Cardiac fibroblast (primary cell): Measurements from ENCODE around the gene H1-8.
"Not testable (repeated sequence)": the region's sequence is repeated elsewhere in the genome, so short reads cannot be mapped to it uniquely, and the experiment has no call there.

Experiments
- DNase-seq, 2 donors: peaks; one replicate each; pipeline versions ENCODE4 v3.0.0 to v3.0.0-alpha.2; 2010; ENCODE audit warnings: low read depth in 2 of 2
- H3K4me3 ChIP-seq, 2 donors: replicated peaks in 1 of 2; 1 replicate in 1 of 2; 2 replicates in 1 of 2; pipeline ENCODE4 v1.5.1; 2011; ENCODE audit warnings: low read depth in 2 of 2, low read length in 2 of 2, mild to moderate bottlenecking in 2 of 2, moderate library complexity in 1 of 2
- TF ChIP-seq, protein P1 (sequence below): IDR thresholded peaks from one replicate; pipeline ENCODE4 v1.5.1; 2011; ENCODE audit warnings: low read depth, mild to moderate bottlenecking, low read length, inconsistent platforms

The H1-8 gene

DNA sequence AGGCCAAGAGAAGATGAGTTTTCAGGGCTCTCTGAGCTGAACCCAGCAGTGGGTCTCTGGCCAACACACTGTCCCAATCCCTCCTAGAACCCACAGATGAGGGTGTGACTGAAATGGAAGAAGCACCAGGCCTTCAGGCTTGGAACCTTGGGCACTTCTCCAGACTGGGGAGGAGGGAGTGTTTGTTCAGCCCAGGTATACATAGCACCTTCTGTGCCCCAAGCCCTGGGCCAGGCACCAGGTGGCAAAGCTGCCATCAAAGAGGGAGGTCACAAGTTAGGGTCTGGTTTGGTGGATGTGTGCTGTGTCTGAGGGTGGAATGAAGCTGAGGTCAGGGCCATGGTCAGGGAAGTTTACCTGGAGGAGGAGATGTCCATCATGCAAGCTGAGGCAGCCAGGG, 30.4 kb upstream of the H1-8 start:
- DNase-seq, result no peak
- no peak overlapping the region for H3K4me3 ChIP-seq
- TF ChIP-seq, protein P1, sequence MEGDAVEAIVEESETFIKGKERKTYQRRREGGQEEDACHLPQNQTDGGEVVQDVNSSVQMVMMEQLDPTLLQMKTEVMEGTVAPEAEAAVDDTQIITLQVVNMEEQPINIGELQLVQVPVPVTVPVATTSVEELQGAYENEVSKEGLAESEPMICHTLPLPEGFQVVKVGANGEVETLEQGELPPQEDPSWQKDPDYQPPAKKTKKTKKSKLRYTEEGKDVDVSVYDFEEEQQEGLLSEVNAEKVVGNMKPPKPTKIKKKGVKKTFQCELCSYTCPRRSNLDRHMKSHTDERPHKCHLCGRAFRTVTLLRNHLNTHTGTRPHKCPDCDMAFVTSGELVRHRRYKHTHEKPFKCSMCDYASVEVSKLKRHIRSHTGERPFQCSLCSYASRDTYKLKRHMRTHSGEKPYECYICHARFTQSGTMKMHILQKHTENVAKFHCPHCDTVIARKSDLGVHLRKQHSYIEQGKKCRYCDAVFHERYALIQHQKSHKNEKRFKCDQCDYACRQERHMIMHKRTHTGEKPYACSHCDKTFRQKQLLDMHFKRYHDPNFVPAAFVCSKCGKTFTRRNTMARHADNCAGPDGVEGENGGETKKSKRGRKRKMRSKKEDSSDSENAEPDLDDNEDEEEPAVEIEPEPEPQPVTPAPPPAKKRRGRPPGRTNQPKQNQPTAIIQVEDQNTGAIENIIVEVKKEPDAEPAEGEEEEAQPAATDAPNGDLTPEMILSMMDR, result no peak

DNA sequence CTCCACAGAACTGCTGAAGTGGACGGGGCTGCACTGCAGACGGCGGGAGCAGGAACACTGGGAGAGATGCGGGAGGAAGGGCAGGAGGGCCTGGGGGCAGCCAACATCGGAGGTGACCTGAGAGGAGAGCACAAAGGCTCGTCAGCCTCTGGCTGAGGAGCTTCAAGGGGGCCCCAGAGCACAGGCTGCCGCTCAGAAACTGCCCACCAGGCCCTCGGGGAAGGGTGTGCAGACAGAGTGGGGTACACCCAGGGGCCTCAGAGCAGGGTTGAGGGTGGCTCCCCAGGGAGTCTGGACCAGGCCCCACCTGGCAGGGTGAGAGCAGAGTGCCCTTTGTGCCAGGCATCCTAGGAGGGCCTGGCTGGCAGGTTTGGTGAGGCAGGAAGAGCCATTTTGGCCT, 29.3 kb upstream of the H1-8 start:
- TF ChIP-seq, protein P1, result no peak
- H3K4me3 ChIP-seq, result no peak overlapping the region
- DNase-seq, result no peak

DNA sequence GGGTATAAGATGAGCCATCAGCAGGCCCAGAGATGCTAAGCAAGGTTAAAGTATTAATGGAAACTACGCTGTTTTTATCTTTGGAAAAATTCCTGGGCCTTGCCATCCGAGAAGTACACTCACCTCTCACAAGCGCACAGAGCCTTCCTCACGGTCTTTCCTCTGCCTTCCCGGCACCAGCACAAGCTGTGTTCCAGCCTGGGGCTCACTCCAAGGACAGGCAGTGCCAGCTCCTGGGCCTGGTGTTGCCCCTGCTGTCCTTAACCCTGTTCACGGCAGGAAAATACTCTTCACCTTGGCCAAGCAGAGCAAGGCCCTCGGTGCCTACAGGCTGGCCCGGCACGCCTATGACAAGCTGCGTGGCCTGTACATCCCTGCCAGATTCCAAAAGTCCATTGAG, 28.9 kb upstream of the H1-8 start:
- H3K4me3 ChIP-seq, result no peak overlapping the region
- no peak for DNase-seq
- TF ChIP-seq, protein P1, result no peak

DNA sequence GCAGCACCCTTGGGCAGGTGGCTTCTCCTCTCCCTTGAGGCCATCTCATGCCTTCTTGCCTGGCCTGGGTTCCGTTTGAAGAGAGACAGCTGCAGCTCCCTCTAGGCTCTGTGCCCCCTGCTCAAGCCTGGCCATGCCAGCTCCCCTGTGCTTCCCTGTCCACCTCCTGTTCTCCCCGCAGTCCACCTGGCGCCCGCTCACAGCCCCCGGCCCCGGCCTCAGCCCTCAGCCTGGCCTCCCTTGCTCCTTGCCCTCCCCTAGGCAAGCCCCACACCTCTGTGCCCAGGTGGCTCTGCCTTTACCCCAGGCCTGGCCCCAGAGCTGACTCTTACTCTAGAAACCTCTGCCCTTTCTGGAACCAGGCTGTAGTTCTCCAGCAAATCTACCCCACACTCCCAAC, 28.4 kb upstream of the H1-8 start:
- TF ChIP-seq, protein P1, result no peak

DNA sequence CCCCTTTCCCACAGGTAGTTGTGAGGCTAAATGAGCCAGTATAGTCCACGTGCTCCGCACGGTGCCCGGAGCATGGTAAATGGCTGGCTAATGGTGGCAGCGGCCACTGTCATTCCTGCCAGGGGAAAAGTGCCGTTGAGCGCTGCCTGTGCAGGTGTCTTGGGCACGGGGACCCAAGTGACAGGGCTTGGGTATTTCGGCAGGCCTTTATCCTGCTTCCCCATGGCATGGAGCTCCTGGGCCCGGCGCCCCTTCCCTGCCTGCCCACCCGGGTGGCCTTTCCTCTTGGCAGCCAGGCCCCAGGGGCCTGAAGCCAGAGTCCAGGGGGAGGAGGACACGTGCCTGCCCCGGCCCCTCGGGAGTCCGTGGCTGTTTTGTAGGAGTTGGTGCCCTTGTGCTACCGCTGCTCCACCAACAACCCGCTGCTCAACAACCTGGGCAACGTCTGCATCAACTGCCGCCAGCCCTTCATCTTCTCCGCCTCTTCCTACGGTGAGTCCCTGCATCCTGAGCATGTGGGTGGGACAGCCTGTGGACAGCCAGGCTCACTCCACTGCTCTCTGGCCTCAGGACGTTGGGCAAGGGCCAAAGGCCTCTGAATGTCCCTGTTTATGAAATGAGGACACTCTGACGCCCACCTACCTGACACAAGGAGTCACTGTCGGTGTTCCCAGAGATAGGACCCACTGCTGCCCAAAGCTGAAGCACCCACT, 27.7 kb upstream of the H1-8 start:
- not testable (repeated sequence) for DNase-seq

More for the DNA sequence above, 28.4 kb upstream of the H1-8 start:
- no peak overlapping the region for H3K4me3 ChIP-seq
- no peak for DNase-seq

DNA sequence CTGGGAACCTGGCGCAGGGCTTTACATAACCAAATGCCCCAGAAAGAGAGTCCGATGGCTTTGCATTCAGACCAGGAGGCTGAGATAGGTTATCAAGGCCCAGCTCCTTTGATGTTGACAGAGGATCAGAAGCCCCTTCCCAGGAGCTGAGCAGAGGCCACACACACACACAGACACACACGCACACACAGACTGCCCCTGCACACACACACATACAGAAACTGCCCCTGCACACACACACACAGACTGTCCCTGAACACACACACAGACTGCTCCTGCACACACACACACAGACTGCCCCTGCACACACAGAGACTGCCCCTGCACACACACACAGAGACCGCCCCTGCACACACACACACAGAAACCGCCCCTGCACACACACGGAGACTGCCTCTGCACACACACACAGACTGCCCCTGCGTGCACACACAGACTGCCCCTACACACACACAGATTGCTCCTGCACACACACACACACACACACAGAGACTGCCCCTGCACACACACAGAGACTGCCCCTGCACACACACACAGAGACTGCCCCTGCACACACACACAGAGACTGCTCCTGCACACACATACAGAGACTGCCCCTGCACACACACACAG, 27.0 kb upstream of the H1-8 start:
- not testable (repeated sequence) for DNase-seq, H3K4me3 ChIP-seq

More for the DNA sequence above, 27.7 kb upstream of the H1-8 start:
- H3K4me3 ChIP-seq, result not testable (repeated sequence)

DNA sequence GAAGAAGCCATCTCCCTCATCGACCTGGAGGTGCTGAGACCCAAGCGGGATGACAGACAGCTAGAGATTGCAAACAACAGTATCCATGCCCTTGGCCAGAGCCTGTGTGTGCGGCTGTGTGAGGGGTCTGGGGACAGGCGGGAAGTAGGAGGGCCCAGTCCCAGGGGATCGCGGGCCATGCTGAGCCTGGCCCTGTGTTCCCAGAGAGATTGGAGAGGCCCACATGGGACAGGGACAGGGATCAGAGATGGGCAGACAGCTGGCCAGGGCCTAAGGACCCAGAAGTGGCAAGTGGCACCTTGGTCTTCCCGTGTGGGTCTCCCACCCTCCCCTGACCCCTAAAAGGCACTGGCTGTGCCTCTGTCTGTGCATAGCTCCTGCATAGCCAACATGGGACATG, 25.5 kb upstream of the H1-8 start:
- H3K4me3 ChIP-seq, result no peak overlapping the region
- TF ChIP-seq, protein P1, result no peak
- no peak for DNase-seq
